Measurements from ENCODE around the gene CPNE9.

- TF ChIP-seq CTCF (IDR thresholded peaks at IDR 0.05; ENCODE audit: insufficient read depth, low read depth, low read length) (no peak), EZH2 (IDR thresholded peaks at IDR 0.05; ENCODE audit: insufficient read depth, low read length) (no peak)
These were observed 6.6 kb downstream of the CPNE9 start for GRCh38 chr3:9710174-9710739.
